Peyer's patch (tissue), 4 donors: ENCODE data around the gene CDCA7. TPM values are rescaled to one million over a fixed set of nuclear protein-coding genes. Genes with fewer than 3 reads are reported as not detected.

Source experiments
- DNase-seq, 3 donors: peaks; one replicate each; pipeline ENCODE4 v3.0.0-alpha.2; 2017 to 2019
- H3K27ac ChIP-seq, 4 donors: fragments of 200-600 bp; sonication (generic); one replicate each; pipeline ENCODE4 v1.5.1; 2016 to 2019
- H3K27me3 ChIP-seq, 2 donors: fragments of 200-600 bp; sonication (generic); one replicate each; pipeline ENCODE4 v1.5.1; 2019
- H3K36me3 ChIP-seq, 3 donors: fragments of 200-600 bp; sonication (generic); one replicate each; pipeline ENCODE4 v1.5.1; 2016 to 2019
- H3K4me1 ChIP-seq, 4 donors: fragments of 200-600 bp; sonication (generic); one replicate each; pipeline ENCODE4 v1.5.1; 2016 to 2019
- H3K4me3 ChIP-seq, 4 donors: fragments of 200-600 bp; sonication (generic); 1 replicate in 3 of 4; 2 replicates in 1 of 4; pipeline ENCODE4 v1.5.1; 2016 to 2019; ENCODE audit warnings: mild to moderate bottlenecking in 1 of 4
- H3K9me3 ChIP-seq, 4 donors: fragments of 200-600 bp; sonication (generic); one replicate each; pipeline ENCODE4 v1.5.1; 2016 to 2019; ENCODE audit warnings: mild to moderate bottlenecking in 1 of 4
- CTCF ChIP-seq, 6 experiments: fragments of 450-650 bp in 4 of 6; fragments of 200-600 bp in 2 of 6; sonication (generic) in 1 of 6; IDR thresholded peaks; one replicate each; pipeline ENCODE4 v1.5.1; 2017 to 2019; ENCODE audit warnings: antibody characterized with exemption in 6 of 6, mild to moderate bottlenecking in 3 of 6, moderate library complexity in 1 of 6
- POLR2A ChIP-seq, 2 donors: fragments of 450-650 bp; IDR thresholded peaks; one replicate each; pipeline ENCODE4 v1.5.1; 2017; ENCODE audit warnings: antibody characterized with exemption in 2 of 2, mild to moderate bottlenecking in 2 of 2, moderate library complexity in 2 of 2
- total RNA-seq, 4 donors: library from RNA; depleted of rRNA; stranded (reverse); fragments of >200 nt; gene quantifications; one replicate each; pipeline ENCODE4 v1.1.0, GENCODE V29; 2016

CDCA7 gene
- total RNA-seq, 4 donors from 2014 or later = 18.4 to 152 (median 46.1) TPM

- no peaks in the 10 kb centered on the region for H3K9me3 ChIP-seq
- H3K36me3 ChIP-seq = no peaks in the 10 kb centered on the region
- H3K4me3 ChIP-seq = no peak overlapping the region
- TF ChIP-seq CTCF (IDR thresholded peaks at IDR 0.05) (no peak), POLR2A (IDR thresholded peaks at IDR 0.05) (no peak)
- H3K27ac ChIP-seq = no peak overlapping the region
- DNase-seq = no peak
- no peaks in the 10 kb centered on the region for H3K27me3 ChIP-seq
- no peaks in the 10 kb centered on the region for H3K4me1 ChIP-seq
Observed at GRCh38 chr2:173393186-173393585, 38.5 kb downstream of the CDCA7 start.

- no peak overlapping the region for H3K27ac ChIP-seq
- no peaks in the 10 kb centered on the region for H3K4me1 ChIP-seq
- H3K27me3 ChIP-seq = no peaks in the 10 kb centered on the region
- no peak overlapping the region for H3K4me3 ChIP-seq
- no peaks in the 10 kb centered on the region for H3K9me3 ChIP-seq
- TF ChIP-seq POLR2A (IDR thresholded peaks at IDR 0.05) (no peak), CTCF (IDR thresholded peaks at IDR 0.05) (no peak)
- no peak for DNase-seq
- no peaks in the 10 kb centered on the region for H3K36me3 ChIP-seq
Observed at GRCh38 chr2:173393636-173394035, 39.0 kb downstream of the CDCA7 start.

- TF ChIP-seq CTCF (IDR thresholded peaks at IDR 0.05) = no peak
- TF ChIP-seq POLR2A (IDR thresholded peaks at IDR 0.05) = no peak
- Histone ChIP-seq H3K4me1 (no peaks in the 10 kb centered on the region), H3K9me3 (no peaks in the 10 kb centered on the region), H3K27ac (no peak overlapping the region), H3K4me3 (no peak overlapping the region), H3K36me3 (no peaks in the 10 kb centered on the region), H3K27me3 (no peaks in the 10 kb centered on the region)
- no peak for DNase-seq
Observed at GRCh38 chr2:173394091-173394974, 39.7 kb downstream of the CDCA7 start.

- Histone ChIP-seq H3K36me3 (no peaks in the 10 kb centered on the region), H3K9me3 (no peaks in the 10 kb centered on the region), H3K27ac (no peak overlapping the region), H3K27me3 (no peaks in the 10 kb centered on the region), H3K4me1 (no peaks in the 10 kb centered on the region), H3K4me3 (no peak overlapping the region)
- no peak for DNase-seq
- TF ChIP-seq CTCF (IDR thresholded peaks at IDR 0.05) = no peak
- no peak for TF ChIP-seq POLR2A (IDR thresholded peaks at IDR 0.05)
Observed at GRCh38 chr2:173395567-173396351, 41.1 kb downstream of the CDCA7 start.

GRCh38 chr2:173397539-173397938 lies 42.9 kb downstream of the CDCA7 start:
- H3K4me1 ChIP-seq = peaks cover 0 to 6% (median 0%) of the 10 kb centered on the region in 4 donors
- H3K9me3 ChIP-seq = no peaks in the 10 kb centered on the region
- no peaks in the 10 kb centered on the region for H3K36me3 ChIP-seq
- no peak for DNase-seq
- TF ChIP-seq POLR2A (IDR thresholded peaks at IDR 0.05) (no peak), CTCF (IDR thresholded peaks at IDR 0.05) (peak in 1 of 6 experiments; percentile 28)
- H3K4me3 ChIP-seq = no peak overlapping the region
- no peak overlapping the region for H3K27ac ChIP-seq
- no peaks in the 10 kb centered on the region for H3K27me3 ChIP-seq
